Keratinocyte (primary cell): ENCODE data around the gene ARID1B. TPM values are rescaled to one million over a fixed set of nuclear protein-coding genes. Genes with fewer than 3 reads are reported as not detected.

Experiments
- DNase-seq: peaks from one replicate; pipeline ENCODE4 v3.0.0-alpha.2; 2011; ENCODE audit warnings: low read depth, missing footprints, low spot score
- FAIRE-seq: peaks from 2 replicates; lab custom pipeline; 2011; peaks lifted over from hg19 to GRCh38; lab: Jason Lieb, UNC
- H2AFZ ChIP-seq: 2 replicates; pipeline ENCODE4 v1.6.0; 2012; ENCODE audit warnings: low read length, control low read depth, inconsistent platforms; ENCODE audit not compliant: control insufficient read depth
- H3K27ac ChIP-seq: 2 replicates; pipeline ENCODE4 v1.5.1; 2011; ENCODE audit warnings: low read length; ENCODE audit not compliant: control insufficient read depth, insufficient read depth
- H3K27me3 ChIP-seq: 3 replicates; pipeline ENCODE4 v1.6.0; 2011; ENCODE audit warnings: low read length; ENCODE audit not compliant: control insufficient read depth, insufficient read depth; ENCODE audit errors: extremely low read depth
- H3K36me3 ChIP-seq, 2 experiments: 2 replicates in 1 of 2; 3 replicates in 1 of 2; pipeline ENCODE4 v1.5.1; 2011; ENCODE audit warnings: low read length in 2 of 2, mild to moderate bottlenecking in 1 of 2; ENCODE audit not compliant: control insufficient read depth in 2 of 2, insufficient read depth in 2 of 2; ENCODE audit errors: extremely low read depth in 1 of 2
- H3K4me1 ChIP-seq: 3 replicates; pipeline ENCODE4 v1.5.1; 2011; ENCODE audit warnings: low read length; ENCODE audit not compliant: control insufficient read depth, insufficient read depth; ENCODE audit errors: extremely low read depth
- H3K4me2 ChIP-seq: 3 replicates; pipeline ENCODE4 v1.6.0; 2011; ENCODE audit warnings: low read depth, low read length; ENCODE audit not compliant: control insufficient read depth, insufficient read depth; ENCODE audit errors: extremely low read depth
- H3K4me3 ChIP-seq, 3 experiments: fragments of 200-600 bp in 1 of 3; sonication (generic) in 1 of 3; 2 replicates in 2 of 3; 3 replicates in 1 of 3; pipeline ENCODE4 v1.5.1; 2011 to 2016; ENCODE audit warnings: low read length in 3 of 3, mild to moderate bottlenecking in 3 of 3, control low read depth in 2 of 3, inconsistent platforms in 1 of 3, low read depth in 1 of 3, mixed read lengths in 1 of 3, mixed run types in 1 of 3, moderate library complexity in 1 of 3; ENCODE audit not compliant: control insufficient read depth in 2 of 3, insufficient read depth in 2 of 3; ENCODE audit errors: extremely low read depth in 1 of 3
- H3K79me2 ChIP-seq: 2 replicates; pipeline ENCODE4 v1.6.0; 2012; ENCODE audit warnings: low read length; ENCODE audit not compliant: control insufficient read depth, insufficient read depth
- H3K9ac ChIP-seq: 3 replicates; pipeline ENCODE4 v1.6.0; 2011; ENCODE audit warnings: low read length; ENCODE audit not compliant: control insufficient read depth, insufficient read depth; ENCODE audit errors: extremely low read depth
- H3K9me1 ChIP-seq: 3 replicates; pipeline ENCODE4 v1.6.0; 2011; ENCODE audit warnings: low read length; ENCODE audit not compliant: control insufficient read depth, insufficient read depth; ENCODE audit errors: extremely low read depth
- H3K9me3 ChIP-seq: 2 replicates; pipeline ENCODE4 v1.5.1; 2012; ENCODE audit warnings: low read depth, low read length; ENCODE audit not compliant: control insufficient read depth
- H4K20me1 ChIP-seq: 3 replicates; pipeline ENCODE4 v1.6.0; 2011; ENCODE audit warnings: low read length; ENCODE audit not compliant: control insufficient read depth, insufficient read depth; ENCODE audit errors: extremely low read depth
- EZH2 ChIP-seq: IDR thresholded peaks from one replicate; pipeline ENCODE4 v1.6.1; 2012; ENCODE audit warnings: inconsistent platforms, mild to moderate bottlenecking, low read length, moderate library complexity
- dilution Hi-C: fragments of 300-500 bp; cut with MboI; formaldehyde crosslinking; loops from one replicate; pipeline ENCODE4 v1.7.0; 2020; ENCODE audit warnings: low sequenced_read_pairs; ENCODE audit not compliant: extremely low pct_ligation_motif_present
- polyA plus RNA-seq, 5 experiments: library from polyadenylated mRNA; depleted of rRNA in 3 of 5; stranded (reverse) in 3 of 5; stranded (forward) in 1 of 5; unstranded in 1 of 5; fragments of >200 nt; gene quantifications; 1 replicate in 1 of 5; 2 replicates in 3 of 5; 3 replicates in 1 of 5; pipeline versions ENCODE4 v1.2.1 to v1.2.3, GENCODE V29; 2011 to 2012; ENCODE audit warnings: missing spikeins in 2 of 5, low read depth in 1 of 5, low replicate concordance in 1 of 5
- TF ChIP-seq, protein P1 (sequence below), 3 experiments: IDR thresholded peaks in 1 of 3; conservative IDR thresholded peaks in 1 of 3; optimal IDR thresholded peaks in 1 of 3; 2 replicates in 2 of 3; 3 replicates in 1 of 3; pipeline versions ENCODE3 to v1.5.1; 2011; ENCODE audit warnings: low read length in 3 of 3, mild to moderate bottlenecking in 3 of 3, moderate library complexity in 2 of 3, control low read depth in 1 of 3, inconsistent platforms in 1 of 3; ENCODE audit not compliant: insufficient read depth in 2 of 3; ENCODE audit errors: extremely low read depth in 1 of 3

ARID1B gene
- polyA plus RNA-seq, 1 donor (not counting 4 experiments of a cell fraction or from before 2014, with no cell fraction given) = 14.9 TPM

DNA sequence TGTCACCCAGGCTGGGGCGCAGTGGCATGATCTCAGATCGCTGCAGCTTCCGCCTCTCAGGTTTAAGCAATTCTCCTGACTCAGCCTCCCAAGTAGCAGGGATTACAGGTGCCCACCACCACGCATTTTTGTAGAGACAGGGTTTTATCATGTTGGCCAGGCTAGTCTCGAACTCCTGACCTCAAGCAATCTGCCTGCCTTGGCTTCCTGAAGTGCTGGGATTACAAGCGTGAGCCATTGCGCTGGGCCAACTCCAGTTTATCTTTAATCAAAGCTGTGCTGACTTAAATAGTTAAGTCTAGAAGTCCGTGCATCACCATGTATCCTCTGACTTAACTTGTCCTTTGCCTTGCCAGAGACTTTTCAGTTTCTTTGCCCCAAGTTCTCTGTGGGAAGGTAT, 321.8 kb downstream of the ARID1B start:
- no peak overlapping the region for H3K4me3 ChIP-seq
- no peaks in the 10 kb centered on the region for H3K9me1 ChIP-seq
- H3K9me3 ChIP-seq = no peaks in the 10 kb centered on the region
- no peak for FAIRE-seq
- H3K9ac ChIP-seq = no peak overlapping the region
- H3K27ac ChIP-seq = no peak overlapping the region
- no peak for TF ChIP-seq EZH2
- TF ChIP-seq, protein P1, sequence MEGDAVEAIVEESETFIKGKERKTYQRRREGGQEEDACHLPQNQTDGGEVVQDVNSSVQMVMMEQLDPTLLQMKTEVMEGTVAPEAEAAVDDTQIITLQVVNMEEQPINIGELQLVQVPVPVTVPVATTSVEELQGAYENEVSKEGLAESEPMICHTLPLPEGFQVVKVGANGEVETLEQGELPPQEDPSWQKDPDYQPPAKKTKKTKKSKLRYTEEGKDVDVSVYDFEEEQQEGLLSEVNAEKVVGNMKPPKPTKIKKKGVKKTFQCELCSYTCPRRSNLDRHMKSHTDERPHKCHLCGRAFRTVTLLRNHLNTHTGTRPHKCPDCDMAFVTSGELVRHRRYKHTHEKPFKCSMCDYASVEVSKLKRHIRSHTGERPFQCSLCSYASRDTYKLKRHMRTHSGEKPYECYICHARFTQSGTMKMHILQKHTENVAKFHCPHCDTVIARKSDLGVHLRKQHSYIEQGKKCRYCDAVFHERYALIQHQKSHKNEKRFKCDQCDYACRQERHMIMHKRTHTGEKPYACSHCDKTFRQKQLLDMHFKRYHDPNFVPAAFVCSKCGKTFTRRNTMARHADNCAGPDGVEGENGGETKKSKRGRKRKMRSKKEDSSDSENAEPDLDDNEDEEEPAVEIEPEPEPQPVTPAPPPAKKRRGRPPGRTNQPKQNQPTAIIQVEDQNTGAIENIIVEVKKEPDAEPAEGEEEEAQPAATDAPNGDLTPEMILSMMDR (optimal IDR thresholded peaks at IDR 0.05 in 1 of 3, IDR thresholded peaks at IDR 0.05 in 1 of 3, conservative IDR thresholded peaks at IDR 0.05 in 1 of 3; ENCODE audit: extremely low read depth in 1 of 3, insufficient read depth in 2 of 3, low read length in 3 of 3) = no peak
- H3K4me1 ChIP-seq = no peaks in the 10 kb centered on the region
- H2AFZ ChIP-seq = no peak overlapping the region
- no peaks in the 10 kb centered on the region for H3K27me3 ChIP-seq
- no peak overlapping the region for H3K4me2 ChIP-seq
- dilution Hi-C loops = no loop called here
- H3K79me2 ChIP-seq = no peaks in the 10 kb centered on the region
- no peak for DNase-seq
- H3K36me3 ChIP-seq = no peaks in the 10 kb centered on the region
- no peaks in the 10 kb centered on the region for H4K20me1 ChIP-seq

DNA sequence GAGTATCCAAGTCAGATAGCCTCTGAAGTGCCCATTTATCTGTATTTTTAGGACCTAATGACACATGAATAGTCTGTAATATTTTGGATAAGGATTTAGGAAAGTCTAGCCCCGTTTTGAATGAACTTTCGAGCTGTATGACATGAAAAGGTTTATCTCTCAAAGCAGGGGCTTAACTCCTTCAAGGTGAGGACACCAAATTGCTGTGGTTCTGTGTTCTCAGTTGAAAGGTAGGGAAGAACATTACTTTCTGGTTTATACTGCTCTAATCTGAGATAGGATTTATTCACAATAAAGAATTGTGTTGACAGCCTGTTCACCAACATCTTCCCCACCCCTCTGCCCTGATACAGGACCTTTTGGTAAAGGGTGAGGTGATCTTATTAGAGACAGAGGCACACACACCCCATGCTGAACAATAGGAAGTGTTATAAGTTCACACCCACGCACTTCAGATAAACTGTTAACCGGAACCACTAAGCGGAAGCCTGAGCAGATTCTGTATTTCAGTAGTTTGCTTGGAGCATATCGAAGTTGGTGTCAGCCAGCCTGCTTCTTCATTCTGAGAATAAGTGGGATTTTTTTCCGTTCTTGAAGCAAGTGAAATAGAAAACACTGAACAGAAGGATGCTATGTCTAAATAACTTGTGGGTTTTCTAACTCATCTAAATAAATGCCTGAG, 322.9 kb downstream of the ARID1B start:
- H3K27me3 ChIP-seq = no peaks in the 10 kb centered on the region
- DNase-seq = no peak
- no peaks in the 10 kb centered on the region for H4K20me1 ChIP-seq
- no peak overlapping the region for H3K27ac ChIP-seq
- TF ChIP-seq EZH2 = no peak
- TF ChIP-seq, protein P1 (optimal IDR thresholded peaks at IDR 0.05 in 1 of 3, IDR thresholded peaks at IDR 0.05 in 1 of 3, conservative IDR thresholded peaks at IDR 0.05 in 1 of 3; ENCODE audit: extremely low read depth in 1 of 3, insufficient read depth in 2 of 3, low read length in 3 of 3) = no peak
- no peaks in the 10 kb centered on the region for H3K36me3 ChIP-seq
- no peaks in the 10 kb centered on the region for H3K9me1 ChIP-seq
- no peak overlapping the region for H2AFZ ChIP-seq
- H3K9ac ChIP-seq = no peak overlapping the region
- no peak overlapping the region for H3K4me3 ChIP-seq
- H3K9me3 ChIP-seq = no peaks in the 10 kb centered on the region
- H3K4me2 ChIP-seq = no peak overlapping the region
- no peaks in the 10 kb centered on the region for H3K79me2 ChIP-seq
- dilution Hi-C loops = no loop called here
- FAIRE-seq = no peak
- H3K4me1 ChIP-seq = peaks cover 3% of the 10 kb centered on the region
